Mucosa of rectum (tissue), 2 donors: ENCODE results near the gene ZNF397.
"Not testable (repeated sequence)": the region's sequence is repeated elsewhere in the genome, so short reads cannot be mapped to it uniquely, and the experiment has no call there.

Experiments
- H3K27ac ChIP-seq, 2 donors: one replicate each; pipeline ENCODE4 v1.7.0; 2013; ENCODE audit warnings: inconsistent platforms in 2 of 2, low read depth in 2 of 2, low read length in 2 of 2
- H3K27me3 ChIP-seq, 2 donors: one replicate each; pipeline ENCODE4 v1.7.0; 2013; ENCODE audit warnings: low read length in 2 of 2; ENCODE audit not compliant: control insufficient read depth in 2 of 2, insufficient read depth in 2 of 2
- H3K36me3 ChIP-seq, 2 donors: one replicate each; pipeline ENCODE4 v1.7.0; 2013; ENCODE audit warnings: low read length in 2 of 2; ENCODE audit not compliant: control insufficient read depth in 2 of 2, insufficient read depth in 2 of 2
- H3K4me1 ChIP-seq, 2 donors: one replicate each; pipeline ENCODE4 v1.7.0; 2013; ENCODE audit warnings: low read length in 2 of 2, mild to moderate bottlenecking in 1 of 2; ENCODE audit not compliant: control insufficient read depth in 2 of 2, insufficient read depth in 2 of 2
- H3K4me3 ChIP-seq, 2 donors: one replicate each; pipeline ENCODE4 v1.7.0; 2013; ENCODE audit warnings: low read length in 2 of 2
- H3K9ac ChIP-seq, 2 donors: one replicate each; pipeline ENCODE4 v1.7.0; 2013; ENCODE audit warnings: low read length in 2 of 2, low read depth in 1 of 2, mild to moderate bottlenecking in 1 of 2
- H3K9me3 ChIP-seq, 2 donors: one replicate each; pipeline ENCODE4 v1.7.0; 2013; ENCODE audit warnings: low read length in 2 of 2; ENCODE audit not compliant: control insufficient read depth in 2 of 2
- donor health status: healthy.
- donor health status: Normal muscosa, but diverticular disease.

The ZNF397 gene

GRCh38 chr18:35240664-35241447 is at the start of gene ZNF397:
Gene ZNF397 (plus strand): TSS chr18:35241034. CDS start chr18:35242471, 1,437 bp downstream.
- peaks cover 2 to 9% of the 10 kb centered on the region in 2 donors for H3K4me1 ChIP-seq
- peak within 1 kb of the TSS; percentile 91 to 98 for H3K4me3 ChIP-seq
- peak within 1 kb of the TSS; percentile 92 to 94 for H3K27ac ChIP-seq
- H3K36me3 ChIP-seq: peaks cover 30 to 34% of the 10 kb centered on the region in 2 donors
- no peaks in the 10 kb centered on the region for H3K27me3 ChIP-seq
- H3K9ac ChIP-seq: peak within 1 kb of the TSS; percentile 87 to 94
- H3K9me3 ChIP-seq: no peaks in the 10 kb centered on the region

- no peaks in the 10 kb centered on the region for H3K4me1 ChIP-seq
- no peaks in the 10 kb centered on the region for H3K9me3 ChIP-seq
- no peaks in the 10 kb centered on the region for H3K27me3 ChIP-seq
- H3K36me3 ChIP-seq: no peaks in the 10 kb centered on the region
- H3K27ac ChIP-seq: no peak overlapping the region
- no peak overlapping the region for H3K9ac ChIP-seq
- no peak overlapping the region for H3K4me3 ChIP-seq
Measured at GRCh38 chr18:35191698-35192025, 49.2 kb upstream of the ZNF397 start.

GRCh38 chr18:35192415-35192814 is 48.4 kb upstream of the ZNF397 start:
- Histone ChIP-seq H3K9ac (no peak overlapping the region), H3K4me1 (no peaks in the 10 kb centered on the region), H3K27me3 (no peaks in the 10 kb centered on the region), H3K9me3 (no peaks in the 10 kb centered on the region), H3K36me3 (no peaks in the 10 kb centered on the region), H3K27ac (no peak overlapping the region), H3K4me3 (no peak overlapping the region)

- Histone ChIP-seq H3K27ac (no peak overlapping the region), H3K27me3 (no peaks in the 10 kb centered on the region), H3K9ac (no peak overlapping the region), H3K4me3 (no peak overlapping the region), H3K9me3 (no peaks in the 10 kb centered on the region), H3K4me1 (no peaks in the 10 kb centered on the region), H3K36me3 (no peaks in the 10 kb centered on the region)
Measured at GRCh38 chr18:35193316-35193715, 47.5 kb upstream of the ZNF397 start.

GRCh38 chr18:35197296-35197695 is 43.5 kb upstream of the ZNF397 start:
- H3K27ac ChIP-seq: no peak overlapping the region
- H3K9me3 ChIP-seq: no peaks in the 10 kb centered on the region
- H3K9ac ChIP-seq: no peak overlapping the region
- H3K36me3 ChIP-seq: no peaks in the 10 kb centered on the region
- H3K4me3 ChIP-seq: no peak overlapping the region
- no peaks in the 10 kb centered on the region for H3K4me1 ChIP-seq
- no peaks in the 10 kb centered on the region for H3K27me3 ChIP-seq

GRCh38 chr18:35201256-35201931 is 39.4 kb upstream of the ZNF397 start:
- no peaks in the 10 kb centered on the region for H3K36me3 ChIP-seq
- no peak overlapping the region for H3K9ac ChIP-seq
- no peak overlapping the region for H3K4me3 ChIP-seq

GRCh38 chr18:35203067-35203466 is 37.8 kb upstream of the ZNF397 start:
- H3K4me3 ChIP-seq: no peak overlapping the region
- H3K9me3 ChIP-seq: no peaks in the 10 kb centered on the region
- H3K4me1 ChIP-seq: no peaks in the 10 kb centered on the region
- no peaks in the 10 kb centered on the region for H3K36me3 ChIP-seq
- no peak overlapping the region for H3K9ac ChIP-seq
- H3K27me3 ChIP-seq: no peaks in the 10 kb centered on the region
- no peak overlapping the region for H3K27ac ChIP-seq

More at GRCh38 chr18:35201256-35201931, 39.4 kb upstream of the ZNF397 start:
- Histone ChIP-seq H3K27me3 (no peaks in the 10 kb centered on the region), H3K4me1 (no peaks in the 10 kb centered on the region), H3K9me3 (no peaks in the 10 kb centered on the region), H3K27ac (no peak overlapping the region)

- Histone ChIP-seq H3K4me3 (no peak overlapping the region), H3K9ac (no peak overlapping the region), H3K36me3 (no peaks in the 10 kb centered on the region), H3K4me1 (no peaks in the 10 kb centered on the region), H3K9me3 (no peaks in the 10 kb centered on the region), H3K27ac (no peak overlapping the region), H3K27me3 (no peaks in the 10 kb centered on the region)
Measured at GRCh38 chr18:35205199-35205712, 35.6 kb upstream of the ZNF397 start.

- H3K4me1 ChIP-seq, H3K36me3 ChIP-seq, H3K27ac ChIP-seq, H3K27me3 ChIP-seq, H3K9ac ChIP-seq, H3K4me3 ChIP-seq, H3K9me3 ChIP-seq: not testable (repeated sequence)
Measured at GRCh38 chr18:35205746-35206458, 34.9 kb upstream of the ZNF397 start.

GRCh38 chr18:35215026-35215425 is 25.8 kb upstream of the ZNF397 start:
- Histone ChIP-seq H3K9me3 (no peaks in the 10 kb centered on the region), H3K27ac (no peak overlapping the region), H3K9ac (no peak overlapping the region)

More at GRCh38 chr18:35215026-35215425, 25.8 kb upstream of the ZNF397 start:
- Histone ChIP-seq H3K36me3 (no peaks in the 10 kb centered on the region), H3K4me1 (peaks cover 0 to 4% of the 10 kb centered on the region in 2 donors), H3K4me3 (no peak overlapping the region), H3K27me3 (no peaks in the 10 kb centered on the region)
